GM21528 (cell line): ENCODE measurements around the gene UBXN2A.
"Not testable (repeated sequence)": the region's sequence is repeated elsewhere in the genome, so short reads cannot be mapped to it uniquely, and the experiment has no call there.

Experiments used
- ATAC-seq: cut with Tn5 transposase; IDR thresholded peaks from one replicate; pipeline ENCODE4 v1.9.1; 2021; ENCODE audit warnings: mild to moderate bottlenecking, moderate library complexity; ENCODE audit not compliant: unreplicated experiment, low FRiP score

The UBXN2A gene

DNA sequence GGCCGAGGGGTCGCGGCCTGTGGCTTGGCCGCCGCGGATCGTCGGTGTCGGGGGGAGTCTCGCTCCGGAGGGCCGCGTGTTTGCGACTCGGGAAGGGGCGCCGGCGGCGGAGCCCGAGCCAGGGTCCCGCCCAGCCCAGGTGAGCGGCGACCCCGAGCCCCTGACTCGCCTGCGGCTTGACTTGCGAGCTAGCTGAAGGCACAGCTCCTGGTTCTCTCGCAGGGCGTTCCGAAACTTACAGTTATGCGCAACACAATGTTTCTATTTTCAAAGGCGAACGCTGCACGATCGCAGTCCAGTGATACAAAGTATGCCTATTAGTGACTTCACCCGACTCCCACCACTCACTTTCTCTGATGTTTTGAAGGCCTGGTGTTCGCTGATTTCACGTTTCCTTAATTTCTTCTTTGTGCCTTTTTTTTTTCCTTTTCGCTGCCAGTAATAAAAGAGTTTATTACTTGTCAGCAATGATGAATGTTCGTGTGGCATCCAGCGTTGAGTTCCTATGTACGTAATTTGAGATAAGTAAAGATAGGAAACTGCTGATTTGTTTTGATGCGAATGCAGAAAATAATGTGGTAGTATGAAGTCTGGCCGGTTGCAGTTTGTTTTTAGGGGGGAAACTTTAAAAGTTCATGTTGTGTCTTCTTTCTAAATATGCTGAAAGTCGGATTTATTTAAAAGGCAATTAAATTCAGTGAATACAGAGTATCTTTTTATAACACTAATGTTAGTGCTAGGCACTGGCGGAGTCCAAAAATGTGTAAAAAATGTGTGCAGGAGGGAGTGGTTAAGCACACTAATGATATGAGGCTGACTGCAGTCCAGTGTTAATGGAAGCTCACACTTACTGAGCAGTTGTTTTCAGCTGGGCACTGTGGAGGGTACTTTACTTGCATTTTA, 706 bp downstream of the UBXN2A start:
- peak; percentile 63 for ATAC-seq

DNA sequence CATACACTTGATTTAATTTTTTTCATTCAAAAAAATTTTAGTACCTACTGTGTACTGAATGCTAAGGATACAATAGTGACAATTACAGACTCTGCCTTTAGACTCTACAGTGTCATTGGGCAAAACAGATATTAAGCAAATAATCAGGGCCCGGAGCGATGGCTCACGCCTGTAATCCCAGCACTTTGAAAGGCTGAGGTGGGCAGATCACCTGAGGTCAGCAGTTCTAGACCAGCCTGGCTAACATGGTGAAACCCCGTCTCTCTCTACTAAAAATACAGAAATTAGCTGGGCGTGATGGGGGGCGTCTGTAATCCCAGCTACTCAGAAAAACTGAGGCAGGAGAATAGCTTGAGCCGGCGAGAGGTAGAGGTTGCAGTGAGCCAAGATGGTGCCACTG, 1.4 kb downstream of the UBXN2A start:
- ATAC-seq, result no peak

DNA sequence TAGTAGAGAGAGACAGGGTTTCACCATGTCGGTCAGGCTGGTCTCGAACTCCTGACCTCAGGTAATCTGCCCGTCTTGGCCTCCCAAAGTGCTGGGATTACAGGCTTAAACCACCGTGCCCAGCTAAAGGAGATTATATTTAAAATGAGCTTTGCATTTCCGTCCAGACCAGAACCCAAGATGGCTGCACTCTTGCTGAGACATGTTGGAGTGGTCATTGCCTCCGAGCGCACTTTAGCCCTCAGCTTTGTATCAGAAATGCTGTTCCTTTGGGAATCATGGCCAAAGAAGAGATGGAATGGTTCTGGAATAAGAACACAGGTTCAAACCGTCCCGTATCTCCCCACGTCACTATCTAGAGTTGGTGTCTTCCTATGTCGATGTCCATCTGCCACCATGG, 3.4 kb downstream of the UBXN2A start:
- no peak for ATAC-seq

DNA sequence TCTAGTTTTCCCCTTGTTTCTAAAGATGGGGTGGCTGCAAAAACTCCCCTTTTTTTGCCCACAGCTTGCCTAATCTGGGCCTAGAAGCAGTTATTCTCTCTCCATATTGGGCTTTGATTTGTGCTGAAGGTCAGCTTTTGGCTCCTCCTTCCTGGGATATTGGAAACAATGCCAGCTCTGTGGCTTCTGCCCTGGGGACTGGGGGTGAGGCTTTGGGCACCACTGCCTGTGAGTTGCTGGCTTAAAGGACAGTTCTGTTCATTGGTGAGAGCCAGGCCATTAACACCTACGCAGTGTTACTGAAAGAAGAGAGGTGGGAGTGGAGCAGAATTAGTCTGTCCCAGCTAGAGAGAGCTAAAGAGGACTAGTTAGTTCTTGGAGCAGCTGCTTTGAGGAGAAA, 4.3 kb downstream of the UBXN2A start:
- ATAC-seq, result no peak

DNA sequence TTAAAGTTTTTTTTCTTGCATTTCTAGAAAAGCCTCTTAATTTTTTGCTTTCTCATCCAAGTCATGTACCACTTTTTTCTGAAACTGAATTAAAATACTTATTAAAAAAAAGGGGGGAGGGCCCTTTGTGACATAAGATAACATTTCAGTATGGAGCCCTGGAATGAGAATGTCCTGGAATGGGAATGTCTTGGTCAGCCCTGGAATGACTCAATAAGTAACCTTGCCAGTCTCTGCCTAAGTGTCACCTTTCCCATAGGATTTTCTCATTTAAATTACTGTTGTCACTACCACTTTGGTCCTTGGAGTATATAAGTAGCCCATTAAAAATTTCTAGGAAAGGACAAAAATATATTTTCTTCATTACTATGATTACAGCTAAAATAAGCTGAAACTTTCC, 4.7 kb downstream of the UBXN2A start:
- ATAC-seq, result no peak

DNA sequence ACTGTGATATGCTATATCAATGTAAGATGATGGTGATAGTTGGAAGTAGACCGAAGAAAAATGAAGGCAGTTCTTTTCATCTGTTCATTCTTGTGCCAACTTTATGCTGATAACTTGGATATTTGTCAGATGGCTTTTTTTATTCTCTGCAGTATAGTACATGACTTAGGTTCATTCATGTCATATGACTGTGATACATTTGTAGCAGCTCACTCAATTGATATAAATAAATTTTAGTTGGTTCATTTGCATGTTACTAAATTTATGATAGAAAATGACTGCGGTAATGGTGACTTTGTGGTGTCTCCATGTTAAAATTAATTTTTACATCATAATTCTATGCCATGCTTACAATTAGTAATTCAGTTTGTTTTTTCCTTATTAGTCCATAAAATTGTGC, 7.1 kb downstream of the UBXN2A start:
- no peak for ATAC-seq

DNA sequence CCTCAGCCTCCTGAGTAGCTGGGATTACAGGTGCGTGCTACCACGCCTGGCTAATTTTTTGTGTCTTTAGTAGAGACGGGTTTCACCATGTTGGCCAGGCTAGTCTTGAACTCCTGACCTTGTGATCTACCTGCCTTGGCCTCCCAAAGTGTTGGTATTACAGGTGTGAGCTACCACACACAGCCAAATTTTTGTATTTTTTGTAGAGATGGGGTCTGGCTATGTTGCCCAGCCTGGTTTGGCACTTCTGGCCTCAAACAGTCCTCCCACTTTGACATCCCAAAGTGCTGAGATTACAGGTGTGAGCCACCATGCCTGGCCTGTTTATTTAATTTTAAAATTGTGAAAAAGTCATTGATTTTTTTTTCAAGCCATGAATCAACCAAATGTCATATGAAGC, 12.3 kb downstream of the UBXN2A start:
- not testable (repeated sequence) for ATAC-seq

DNA sequence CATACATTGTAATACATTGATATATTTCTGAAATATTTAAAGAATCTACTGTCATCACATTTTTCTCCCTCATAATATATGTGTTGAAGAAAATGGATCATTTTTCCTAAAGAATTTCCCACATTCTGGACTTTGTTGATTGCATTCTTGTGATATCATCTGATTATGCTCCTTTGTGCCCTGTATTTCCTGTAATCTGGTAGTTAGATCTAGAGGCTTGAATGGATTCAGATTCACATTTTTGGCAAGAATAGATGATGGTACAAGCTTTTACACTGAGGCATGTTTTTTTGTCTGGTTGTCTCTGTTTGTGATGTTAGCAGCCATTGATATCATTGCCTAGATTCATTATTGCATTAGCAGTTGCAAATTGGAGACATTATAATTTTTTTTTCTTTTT, 13.4 kb downstream of the UBXN2A start:
- ATAC-seq, result no peak

DNA sequence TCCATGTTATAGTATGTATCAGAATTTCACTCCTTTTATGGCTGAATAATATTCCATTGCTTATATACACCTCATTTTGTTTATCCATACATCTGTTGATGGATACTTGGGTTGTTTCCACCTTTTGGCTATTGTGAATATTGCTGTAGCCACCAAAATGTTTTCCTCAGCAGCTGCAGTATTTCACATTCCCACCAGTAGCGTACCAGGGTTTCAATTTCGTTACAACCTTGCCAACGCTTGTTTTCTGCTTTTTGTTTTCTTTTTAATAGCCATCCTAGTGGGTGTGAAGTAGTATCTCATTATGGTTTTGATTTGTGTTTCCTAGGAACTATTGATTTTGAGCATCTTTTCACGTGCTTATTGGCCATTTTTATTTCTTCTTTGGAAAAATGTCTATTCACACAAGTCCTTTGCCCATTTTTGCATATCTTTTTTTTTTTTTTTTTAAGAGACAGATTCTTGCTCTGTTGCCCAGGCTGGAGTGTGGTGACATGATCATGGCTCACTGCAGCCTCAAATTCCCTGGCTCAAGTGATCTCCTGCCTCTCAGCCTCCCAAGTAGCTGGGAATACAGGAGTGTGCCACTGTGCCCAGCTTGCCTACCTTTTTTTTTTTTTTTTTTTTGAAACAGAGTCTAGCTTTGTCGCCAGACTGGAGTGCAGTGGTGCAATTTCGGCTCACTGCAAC, 14.2 kb downstream of the UBXN2A start:
- ATAC-seq, result no peak

DNA sequence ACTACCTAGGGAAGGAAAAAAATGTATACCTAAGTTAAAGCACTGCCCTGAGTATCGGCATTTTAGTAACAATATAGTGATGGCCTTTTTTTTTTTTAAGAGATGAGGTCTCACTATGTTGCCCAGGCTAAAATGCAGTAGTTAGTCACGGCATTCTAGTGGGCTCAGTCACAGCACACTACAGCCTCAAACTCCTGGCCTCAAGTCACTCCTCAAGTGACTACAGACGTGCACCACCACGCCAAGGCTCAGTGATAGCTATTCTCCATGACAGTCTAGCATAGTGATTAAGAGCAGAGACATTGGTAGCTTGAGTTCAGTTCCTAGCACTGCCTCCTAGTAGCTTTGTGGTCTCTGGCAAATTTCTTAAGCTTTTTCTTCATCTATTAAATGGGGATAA, 27.6 kb downstream of the UBXN2A start:
- ATAC-seq, result no peak

DNA sequence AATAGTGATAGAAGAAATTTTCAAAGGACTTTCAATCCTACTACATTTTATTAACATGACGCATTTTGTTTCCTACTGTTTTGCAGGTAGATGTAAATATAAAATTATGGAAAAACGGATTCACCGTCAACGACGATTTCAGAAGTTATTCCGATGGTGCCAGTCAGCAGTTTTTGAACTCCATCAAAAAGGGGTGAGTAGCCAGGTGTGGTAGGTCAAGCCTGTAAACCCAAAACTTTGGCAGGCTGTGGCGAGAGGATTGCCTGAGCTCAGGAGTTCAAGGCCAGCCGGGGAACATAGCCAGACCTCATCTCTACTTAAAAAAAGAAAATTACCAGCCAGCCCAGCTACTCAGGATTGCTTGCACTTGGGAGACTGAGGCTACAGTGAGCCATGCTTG, 36.6 kb downstream of the UBXN2A start:
- no peak for ATAC-seq

DNA sequence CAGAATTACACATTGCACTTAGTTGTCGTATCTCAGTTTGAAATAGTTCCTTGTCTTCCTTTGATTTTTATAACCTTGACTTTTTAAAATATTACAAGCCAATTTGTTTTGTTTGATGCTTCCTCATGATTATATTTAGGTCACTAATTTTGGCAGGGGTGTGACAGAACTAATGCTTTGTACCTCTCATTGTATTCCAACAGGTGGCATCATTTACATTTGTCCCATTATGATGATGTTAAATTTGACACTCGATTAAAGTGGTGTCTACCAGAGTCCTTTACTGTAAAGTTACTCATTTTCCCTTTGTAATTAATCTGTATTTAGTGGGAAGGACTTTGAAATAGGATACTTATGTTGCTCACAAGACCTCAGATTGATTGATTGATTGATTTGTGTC, 48.1 kb downstream of the UBXN2A start:
- ATAC-seq, result no peak

DNA sequence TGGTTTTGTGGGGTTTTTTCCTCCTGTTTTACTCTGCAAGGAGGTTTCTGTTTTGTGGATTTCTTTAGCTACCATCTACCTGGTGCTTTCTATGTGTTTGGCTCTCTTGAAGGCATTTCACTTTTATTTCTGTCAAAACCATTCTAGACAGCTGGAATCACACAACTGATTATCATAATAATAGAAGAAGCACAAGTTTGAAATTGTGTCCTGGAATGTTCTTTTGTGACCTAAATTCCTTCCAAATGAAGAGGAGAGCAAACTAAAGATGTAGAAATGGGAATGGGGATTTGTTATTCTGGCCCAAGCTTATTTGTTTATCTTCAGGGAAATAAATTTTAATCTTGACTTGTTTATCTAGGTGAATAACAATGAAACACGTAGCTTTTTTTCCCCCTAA, 52.7 kb downstream of the UBXN2A start:
- ATAC-seq, result no peak

DNA sequence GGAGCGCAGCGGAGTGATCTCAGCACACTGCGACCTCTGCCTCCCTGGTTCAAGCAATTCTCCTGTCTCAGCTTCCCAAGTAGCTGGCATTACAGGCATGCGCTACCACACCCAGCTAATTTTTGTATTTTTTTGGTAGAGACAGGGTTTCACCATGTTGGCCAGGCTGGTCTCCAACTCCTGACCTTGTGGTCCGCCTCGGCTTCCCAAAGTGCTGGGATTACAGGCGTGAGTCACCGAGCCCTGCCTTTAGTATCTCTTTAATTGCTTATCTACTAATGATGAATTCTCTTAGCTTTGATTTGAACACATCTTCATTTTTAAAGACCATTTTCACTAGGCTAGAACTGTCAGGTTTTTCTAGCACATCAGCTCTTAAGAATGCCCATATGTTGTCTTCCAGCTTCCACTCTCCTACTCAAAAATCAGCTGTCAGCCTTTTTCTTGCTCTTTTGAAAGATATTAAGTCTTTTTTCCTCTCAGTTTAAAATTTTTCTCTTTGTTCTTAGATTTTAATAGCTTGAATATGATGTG, 53.5 kb downstream of the UBXN2A start:
- ATAC-seq, result no peak

DNA sequence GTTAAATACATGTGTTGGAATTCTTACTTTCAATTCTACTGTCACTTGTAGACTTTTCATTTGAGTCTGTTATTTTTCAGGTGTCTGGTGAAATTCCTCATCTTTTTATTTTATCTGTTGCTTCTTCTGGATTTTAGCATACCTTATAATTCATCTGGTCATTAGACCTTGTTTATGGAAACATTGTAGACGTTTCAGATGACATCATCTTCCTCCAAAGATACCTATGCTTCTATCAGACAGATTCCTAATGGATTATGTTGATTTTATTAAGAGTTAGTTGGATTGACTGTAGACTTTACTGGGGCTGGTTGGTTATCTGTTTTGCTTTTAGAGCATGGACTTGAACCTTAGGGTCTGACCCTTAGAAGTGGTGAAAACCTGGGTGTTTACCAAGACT, 54.3 kb downstream of the UBXN2A start:
- no peak for ATAC-seq

DNA sequence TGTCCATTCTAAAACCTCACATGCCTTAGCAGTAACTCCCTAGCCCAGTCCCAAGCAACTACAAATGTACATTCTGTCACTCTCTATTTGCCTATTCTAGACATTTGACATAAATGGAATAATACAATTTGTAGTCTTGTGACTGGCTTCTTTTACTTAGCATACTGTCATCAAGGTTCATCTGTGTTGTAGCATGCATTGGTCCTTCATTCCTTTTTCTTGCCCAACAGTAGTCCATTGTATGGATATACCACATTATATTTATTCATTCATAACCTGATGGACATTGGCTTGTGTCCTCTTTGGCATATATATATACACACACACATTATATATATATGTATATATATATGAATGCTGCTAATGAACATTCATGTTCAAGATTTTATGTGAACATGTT, 67.4 kb downstream of the UBXN2A start:
- ATAC-seq, result no peak

DNA sequence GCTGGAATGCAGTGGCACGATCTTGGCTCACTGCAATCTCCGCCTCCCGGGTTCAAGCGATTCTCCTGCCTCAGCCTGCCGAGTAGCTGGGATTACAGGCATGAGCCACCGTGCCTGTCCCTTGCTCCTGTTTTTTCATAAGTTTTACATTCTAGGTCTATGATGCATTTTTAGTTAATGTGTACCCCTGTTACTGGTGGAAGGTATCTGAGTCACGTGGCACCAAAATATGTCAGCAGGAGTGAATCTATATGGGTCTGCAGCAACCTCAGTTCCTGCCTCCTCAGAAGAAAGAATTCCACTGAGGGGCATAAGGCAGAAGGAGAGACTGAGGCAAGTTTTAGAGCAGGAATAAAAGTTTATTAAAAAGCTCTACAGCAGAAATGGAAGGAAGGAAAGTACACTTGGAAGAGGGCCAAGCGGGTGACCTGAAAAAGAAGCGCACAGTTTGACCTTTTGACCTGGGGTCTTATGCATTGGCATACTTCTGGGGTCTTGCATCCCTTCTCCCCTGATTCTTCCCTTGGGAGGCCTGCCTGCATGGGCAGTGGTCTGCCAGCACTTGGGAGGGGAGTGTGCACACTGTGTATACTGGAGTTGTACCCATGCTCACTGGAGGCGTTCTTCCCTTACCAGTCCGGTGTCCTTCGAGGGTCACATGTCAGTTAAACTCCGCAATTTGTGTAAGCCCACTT, 68.6 kb downstream of the UBXN2A start:
- no peak for ATAC-seq

DNA sequence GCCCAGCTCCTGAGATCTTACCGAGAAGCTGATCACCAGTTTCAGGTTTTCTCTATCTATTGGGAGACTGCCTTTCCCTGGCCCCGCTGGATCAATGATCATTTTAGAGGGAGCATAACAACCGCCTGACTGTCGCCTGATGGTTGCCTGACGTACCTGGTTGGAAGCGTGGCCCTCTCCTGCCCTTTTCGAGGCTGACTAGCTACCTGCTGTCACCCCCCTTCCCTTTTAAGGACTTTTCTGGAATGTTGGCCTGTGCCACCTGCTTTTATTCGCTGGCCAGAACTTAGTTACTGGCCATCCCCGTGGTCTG, 69.1 kb downstream of the UBXN2A start:
- no peak for ATAC-seq

DNA sequence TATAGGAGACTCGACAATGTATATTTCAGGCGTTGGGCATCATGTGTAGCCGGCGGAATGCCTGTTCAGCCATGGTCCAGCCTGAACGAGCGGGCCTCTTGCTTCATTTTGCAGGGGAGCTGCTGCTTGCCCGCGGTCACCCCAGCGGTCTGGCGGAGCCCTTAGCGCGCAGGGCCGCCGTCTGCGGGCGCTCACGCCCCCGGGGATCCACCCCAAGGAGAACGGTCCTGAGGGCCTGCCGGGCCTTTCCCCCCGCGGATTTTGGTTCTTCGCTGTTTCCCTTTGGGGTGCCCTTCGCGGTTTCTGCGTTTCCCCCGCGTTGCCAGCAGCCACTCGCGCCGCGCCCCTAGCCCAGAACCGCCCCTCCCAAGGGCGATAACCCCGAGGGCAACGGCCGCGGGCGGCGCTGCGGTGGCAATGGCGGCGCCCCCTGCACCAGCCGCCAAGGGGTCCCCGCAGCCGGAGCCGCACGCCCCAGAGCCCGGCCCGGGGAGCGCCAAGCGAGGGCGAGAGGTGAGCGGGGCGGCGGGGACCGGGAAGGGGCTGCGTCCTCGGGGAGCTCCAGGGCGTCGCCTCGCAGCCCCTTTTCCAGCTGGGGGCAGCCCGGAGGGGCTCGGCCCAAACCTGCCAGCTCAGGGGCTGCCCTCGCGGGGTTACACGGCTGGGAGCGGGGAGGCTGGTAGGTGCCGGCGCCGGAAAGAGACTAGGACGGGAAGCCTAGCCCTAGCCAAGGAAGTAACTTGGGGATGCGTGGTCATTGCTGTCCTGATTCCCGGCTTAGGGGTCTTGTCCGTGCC, 69.6 kb downstream of the UBXN2A start, which contains the start of gene MFSD2B:
Gene MFSD2B, plus strand, starts transcription at position 406 of the 797 bp plus-strand sequence. Its CDS starts 12 bp downstream, at position 418.
- ATAC-seq, result no peak

DNA sequence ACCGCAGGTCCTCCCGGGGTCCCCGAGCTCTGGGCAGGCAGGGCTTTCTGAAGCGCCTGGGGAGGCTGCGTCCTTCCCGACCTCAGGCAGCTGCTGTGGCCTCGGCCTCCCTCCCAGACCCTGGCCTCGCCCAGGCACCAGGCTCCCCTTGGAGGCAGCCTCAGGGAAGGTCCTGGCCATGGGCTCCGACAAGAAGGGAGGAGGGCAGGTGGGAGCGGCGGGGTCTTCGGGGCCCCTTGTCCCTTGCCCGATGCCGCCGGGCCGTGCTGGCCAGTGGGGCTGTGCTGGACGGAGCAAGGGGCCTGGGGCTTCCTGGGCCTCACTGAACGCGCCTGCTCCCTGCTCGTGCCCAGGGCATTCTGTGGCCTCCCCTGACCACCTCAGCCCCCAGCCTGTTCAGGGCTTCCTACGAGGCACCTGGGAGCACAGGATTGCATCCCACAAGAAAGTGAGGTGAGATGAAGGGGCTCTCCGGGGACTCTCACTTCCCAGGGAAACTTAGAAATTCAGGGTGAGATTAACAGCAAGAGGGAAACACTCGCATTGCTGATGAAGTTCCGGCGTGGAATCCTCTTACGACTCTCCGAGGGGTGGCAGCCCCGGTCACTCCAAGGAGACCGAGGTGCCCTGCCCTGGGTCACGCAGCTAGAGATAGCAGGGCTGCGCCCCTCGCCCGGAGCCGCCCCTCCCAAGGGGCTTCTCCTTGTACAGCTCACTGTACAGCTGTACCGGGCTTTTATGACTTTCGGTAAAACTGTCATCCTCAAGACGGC, 70.4 kb downstream of the UBXN2A start:
- ATAC-seq, result no peak
